K562 (cell line): ENCODE data around the gene PSMA6. TPM values are rescaled to one million over a fixed set of nuclear protein-coding genes. Genes with fewer than 3 reads are reported as not detected.

Experiments used
- CSDE1 ChIP-seq, 2 experiments: fragments of 450-650 bp; IDR thresholded peaks; 2 replicates each; pipeline ENCODE4 v1.6.1; 2016; ENCODE audit warnings: mild to moderate bottlenecking in 1 of 2
- HMGXB4 ChIP-seq: sonication (generic); formaldehyde crosslinking; IDR thresholded peaks from 2 replicates; pipeline ENCODE4 v1.8.1; 2023; ENCODE audit warnings: mild to moderate bottlenecking, missing genetic modification reagents
- JUNB ChIP-seq: fragments of 450-650 bp; formaldehyde crosslinking; conservative IDR thresholded peaks from 2 replicates; pipeline ENCODE4 v1.4.0; 2020; ENCODE audit warnings: mild to moderate bottlenecking
- MBD2 ChIP-seq: sonication (generic); IDR thresholded peaks from 2 replicates; pipeline ENCODE4 v1.6.1; 2016; ENCODE audit warnings: low read depth, borderline replicate concordance
- NFE2 ChIP-seq: IDR thresholded peaks from 2 replicates; pipeline ENCODE4 v1.6.1; 2014; ENCODE audit warnings: antibody characterized with exemption, low read depth
- RCOR1 ChIP-seq, 2 experiments: IDR thresholded peaks; 2 replicates each; pipeline ENCODE4 v1.6.1; 2012; ENCODE audit warnings: low read depth in 2 of 2, low read length in 2 of 2, borderline replicate concordance in 1 of 2, improper control_type of control experiment in 1 of 2
- THAP12 ChIP-seq: fragments of 250-450 bp; sonication (Bioruptor Pico); IDR thresholded peaks from 2 replicates; pipeline ENCODE4 v1.9.0; 2021; ENCODE audit warnings: mild to moderate bottlenecking, inconsistent platforms
- TSHZ1 ChIP-seq: fragments of 250-450 bp; sonication (Bioruptor Pico); IDR thresholded peaks from 2 replicates; pipeline ENCODE4 v1.4.0; 2020; ENCODE audit warnings: mild to moderate bottlenecking, moderate library complexity
- USF2 ChIP-seq: sonication (generic); formaldehyde crosslinking; IDR thresholded peaks from 2 replicates; pipeline ENCODE4 v1.5.0; 2020; ENCODE audit warnings: missing genetic modification reagents
- ZBTB43 ChIP-seq: sonication (generic); formaldehyde crosslinking; IDR thresholded peaks from 2 replicates; pipeline ENCODE4 v1.8.0; 2023; ENCODE audit warnings: mild to moderate bottlenecking, missing genetic modification reagents
- ZNF212 ChIP-seq: fragments of 450-650 bp; formaldehyde crosslinking; IDR thresholded peaks from 2 replicates; pipeline ENCODE4 v1.4.0; 2020; ENCODE audit warnings: mild to moderate bottlenecking
- ZNF764 ChIP-seq: fragments of 250-450 bp; sonication (Bioruptor Pico); IDR thresholded peaks from 2 replicates; pipeline ENCODE4 v1.4.0; 2020; ENCODE audit warnings: low read depth, mild to moderate bottlenecking, moderate library complexity
- polyA plus RNA-seq, 8 experiments: library from polyadenylated mRNA; depleted of rRNA in 4 of 8; stranded (reverse) in 5 of 8; unstranded in 3 of 8; fragments of >200 nt; fragmentation: Nextera tagmentation in 2 of 8; fragmentation: Illumina TruSeq in 1 of 8; extraction: Ambion mirVana in 2 of 8; extraction: Trizol in 1 of 8; gene quantifications; 2 replicates each; pipeline versions ENCODE4 v1.2.1 to v1.2.3, GENCODE V29; 2011 to 2014; ENCODE audit warnings: inconsistent platforms in 1 of 8, missing spikeins in 1 of 8
- total RNA-seq, 7 experiments: library from RNA; depleted of rRNA in 6 of 7; stranded (reverse); fragments of >200 nt in 6 of 7; fragmentation: Illumina TruSeq in 2 of 7; extraction: Trizol in 2 of 7; gene quantifications; 2 replicates each; pipeline versions ENCODE4 v1.2.1 to v1.2.3, GENCODE V29; 2011 to 2021; ENCODE audit warnings: low replicate concordance in 1 of 7

The PSMA6 gene
- total and polyA plus RNA-seq, 9 of the 15 experiments (the other 6 are each of a cell fraction or from before 2014, with no cell fraction given) = 210 to 952 (median 288) TPM

- TF ChIP-seq TSHZ1 (CRISPR knock-in tag) (0 out of 2 replicates have a peak, but pooled peaks have one; percentile 47), HMGXB4 (no peak), ZNF212 (CRISPR knock-in tag) (no peak), ZNF764 (CRISPR knock-in tag) (no peak), CSDE1 (IDR thresholded peaks at IDR 0.05) (no peak), RCOR1 (IDR thresholded peaks at IDR 0.05; ENCODE audit: borderline replicate concordance in 1 of 2, low read depth in 2 of 2, low read length in 2 of 2) (peak in 1 of 2 experiments; percentile 28; a peak in 1 of 4 replicates), JUNB (peak; percentile 70; the same call in 1 of the 2 replicates), USF2 (CRISPR knock-in tag) (peak; percentile 34), ZBTB43 (no peak), MBD2 (no peak), NFE2 (0 out of 2 replicates have a peak, but pooled peaks have one; percentile 3), THAP12 (CRISPR knock-in tag) (no peak)
Measured at GRCh38 chr14:35365130-35366055, 73.2 kb downstream of the PSMA6 start (continued).
